Prostate gland (tissue), 2 donors: ENCODE results near the gene SURF1. TPM values are rescaled to one million over a fixed set of nuclear protein-coding genes. Genes with fewer than 3 reads are reported as not detected.
A peak's percentile ranks its signal among the peaks of the same experiment; 100 is the strongest.
"Not testable (repeated sequence)": the region's sequence is repeated elsewhere in the genome, so short reads cannot be mapped to it uniquely, and the experiment has no call there.

Source experiments
- DNase-seq: peaks from one replicate; pipeline ENCODE4 v3.0.0-alpha.2; 2019; ENCODE audit warnings: low spot score
- H3K27ac ChIP-seq, 2 donors: fragments of 200-600 bp; sonication (generic); 2 replicates each; pipeline ENCODE4 v1.5.1; 2017 to 2019
- H3K27me3 ChIP-seq: fragments of 200-600 bp; sonication (generic); replicated peaks from 2 replicates; pipeline ENCODE4 v1.5.1; 2019; ENCODE audit not compliant: insufficient read depth
- H3K36me3 ChIP-seq, 2 donors: fragments of 200-600 bp; sonication (generic); 1 replicate in 1 of 2; 2 replicates in 1 of 2; pipeline versions ENCODE4 v1.5.1 to v1.8.1; 2017 to 2019
- H3K4me1 ChIP-seq: fragments of 200-600 bp; sonication (generic); replicated peaks from 2 replicates; pipeline ENCODE4 v1.5.1; 2019
- H3K4me3 ChIP-seq, 2 donors: fragments of 200-600 bp; sonication (generic); 2 replicates each; pipeline ENCODE4 v1.5.1; 2017 to 2019
- H3K9me3 ChIP-seq: fragments of 200-600 bp; sonication (generic); 2 replicates; pipeline ENCODE4 v1.5.1; 2017
- POLR2A ChIP-seq: fragments of 450-650 bp; IDR thresholded peaks from one replicate; pipeline ENCODE4 v1.6.1; 2016; ENCODE audit warnings: antibody characterized with exemption, mild to moderate bottlenecking
- POLR2AphosphoS5 ChIP-seq: sonication (generic); formaldehyde crosslinking; IDR thresholded peaks from one replicate; pipeline ENCODE4 v1.6.1; 2017; ENCODE audit warnings: antibody characterized with exemption
- WGBS: methylation state at CpG from one replicate; pipeline ENCODE4 v1.1.5; 2018; 5-methylcytosine and 5-hydroxymethylcytosine counted together
- intact Hi-C: fragments of 100-400 bp; cut with DNase I; formaldehyde crosslinking; loops from one replicate; pipeline ENCODE4 v1.14.2; 2022
- total RNA-seq, 2 donors: library from RNA; depleted of rRNA; stranded (reverse); fragments of >200 nt; gene quantifications; one replicate each; pipeline ENCODE4 v1.1.0, GENCODE V29; 2016
- TF ChIP-seq, protein P1 (sequence below), 4 experiments: fragments of 200-600 bp in 2 of 4; fragments of 450-650 bp in 2 of 4; sonication (generic) in 2 of 4; IDR thresholded peaks; 1 replicate in 3 of 4; 2 replicates in 1 of 4; pipeline ENCODE4 v1.5.1; 2016 to 2019; ENCODE audit warnings: antibody characterized with exemption in 4 of 4, mild to moderate bottlenecking in 2 of 4, moderate library complexity in 2 of 4

SURF1 gene
- total RNA-seq, 2 donors from 2014 or later: 53.3 to 73.8 TPM

- Histone ChIP-seq H3K4me3 (no peak overlapping the region), H3K36me3 (peaks cover 19 to 20% of the 10 kb centered on the region in 2 donors)
These were observed 23.9 kb downstream of the SURF1 start for GRCh38 chr9:133332381-133332730.

GRCh38 chr9:133331641-133332380 is 24.5 kb downstream of the SURF1 start:
- no peaks in the 10 kb centered on the region for H3K9me3 ChIP-seq
- peaks cover 19 to 20% of the 10 kb centered on the region in 2 donors for H3K36me3 ChIP-seq
- H3K4me3 ChIP-seq: no peak overlapping the region
- TF ChIP-seq POLR2A: no peak
- TF ChIP-seq, protein P1, sequence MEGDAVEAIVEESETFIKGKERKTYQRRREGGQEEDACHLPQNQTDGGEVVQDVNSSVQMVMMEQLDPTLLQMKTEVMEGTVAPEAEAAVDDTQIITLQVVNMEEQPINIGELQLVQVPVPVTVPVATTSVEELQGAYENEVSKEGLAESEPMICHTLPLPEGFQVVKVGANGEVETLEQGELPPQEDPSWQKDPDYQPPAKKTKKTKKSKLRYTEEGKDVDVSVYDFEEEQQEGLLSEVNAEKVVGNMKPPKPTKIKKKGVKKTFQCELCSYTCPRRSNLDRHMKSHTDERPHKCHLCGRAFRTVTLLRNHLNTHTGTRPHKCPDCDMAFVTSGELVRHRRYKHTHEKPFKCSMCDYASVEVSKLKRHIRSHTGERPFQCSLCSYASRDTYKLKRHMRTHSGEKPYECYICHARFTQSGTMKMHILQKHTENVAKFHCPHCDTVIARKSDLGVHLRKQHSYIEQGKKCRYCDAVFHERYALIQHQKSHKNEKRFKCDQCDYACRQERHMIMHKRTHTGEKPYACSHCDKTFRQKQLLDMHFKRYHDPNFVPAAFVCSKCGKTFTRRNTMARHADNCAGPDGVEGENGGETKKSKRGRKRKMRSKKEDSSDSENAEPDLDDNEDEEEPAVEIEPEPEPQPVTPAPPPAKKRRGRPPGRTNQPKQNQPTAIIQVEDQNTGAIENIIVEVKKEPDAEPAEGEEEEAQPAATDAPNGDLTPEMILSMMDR (IDR thresholded peaks at IDR 0.05): no peak
- no peak for TF ChIP-seq POLR2AphosphoS5
- peaks cover 5% of the 10 kb centered on the region for H3K4me1 ChIP-seq
- WGBS: 93% methylated on average over 57 of the region's 57 CpGs
- DNase-seq: no peak
- H3K27me3 ChIP-seq: no peaks in the 10 kb centered on the region
- intact Hi-C loops: no loop called here
- H3K27ac ChIP-seq: no peak overlapping the region

More at GRCh38 chr9:133332381-133332730, 23.9 kb downstream of the SURF1 start:
- 88% methylated on average over 20 of the region's 20 CpGs for WGBS
- no peaks in the 10 kb centered on the region for H3K9me3 ChIP-seq
- H3K27ac ChIP-seq: no peak overlapping the region
- no peaks in the 10 kb centered on the region for H3K27me3 ChIP-seq
- intact Hi-C loops: no loop called here
- DNase-seq: no peak
- TF ChIP-seq, protein P1 (IDR thresholded peaks at IDR 0.05): no peak
- TF ChIP-seq POLR2AphosphoS5 (no peak), POLR2A (no peak)
- peaks cover 5% of the 10 kb centered on the region for H3K4me1 ChIP-seq

GRCh38 chr9:133331221-133331620 is 25.1 kb downstream of the SURF1 start:
- peaks cover 5% of the 10 kb centered on the region for H3K4me1 ChIP-seq
- WGBS: 78% methylated on average over 19 of the region's 19 CpGs
- peaks cover 19 to 20% of the 10 kb centered on the region in 2 donors for H3K36me3 ChIP-seq
- no peak for DNase-seq
- H3K27ac ChIP-seq: no peak overlapping the region
- intact Hi-C loops: no loop called here
- no peaks in the 10 kb centered on the region for H3K27me3 ChIP-seq
- no peak for TF ChIP-seq POLR2A
- no peak for TF ChIP-seq POLR2AphosphoS5
- TF ChIP-seq, protein P1 (IDR thresholded peaks at IDR 0.05): no peak
- H3K9me3 ChIP-seq: no peaks in the 10 kb centered on the region
- H3K4me3 ChIP-seq: no peak overlapping the region

GRCh38 chr9:133329306-133330156 is 26.8 kb downstream of the SURF1 start:
- H3K27ac ChIP-seq, H3K4me3 ChIP-seq, DNase-seq, H3K4me1 ChIP-seq, H3K9me3 ChIP-seq, H3K27me3 ChIP-seq: not testable (repeated sequence)
- H3K36me3 ChIP-seq: peaks cover 19 to 20% of the 10 kb centered on the region in 2 donors
- intact Hi-C loops: loop anchor here (5.0 kb wide), 1 partner anchor 147 kb away; no protein-coding TSS in a partner anchor
- 52% methylated on average over 21 of the region's 21 CpGs for WGBS
- TF ChIP-seq, protein P1 (IDR thresholded peaks at IDR 0.05): peak; percentile 16 to 81 (median 48)
